Stimulated activated naive CD4-positive, alpha-beta T cell (primary cell): ENCODE measurements around the gene PDIA6.
A peak's percentile ranks its signal among the peaks of the same experiment; 100 is the strongest.
"Not testable (repeated sequence)": the region's sequence is repeated elsewhere in the genome, so short reads cannot be mapped to it uniquely, and the experiment has no call there.

Experiments
- DNase-seq, 6 experiments: peaks; one replicate each; lab custom pipeline; 2025; lab: John Stamatoyannopoulos, UW

PDIA6 gene

DNA sequence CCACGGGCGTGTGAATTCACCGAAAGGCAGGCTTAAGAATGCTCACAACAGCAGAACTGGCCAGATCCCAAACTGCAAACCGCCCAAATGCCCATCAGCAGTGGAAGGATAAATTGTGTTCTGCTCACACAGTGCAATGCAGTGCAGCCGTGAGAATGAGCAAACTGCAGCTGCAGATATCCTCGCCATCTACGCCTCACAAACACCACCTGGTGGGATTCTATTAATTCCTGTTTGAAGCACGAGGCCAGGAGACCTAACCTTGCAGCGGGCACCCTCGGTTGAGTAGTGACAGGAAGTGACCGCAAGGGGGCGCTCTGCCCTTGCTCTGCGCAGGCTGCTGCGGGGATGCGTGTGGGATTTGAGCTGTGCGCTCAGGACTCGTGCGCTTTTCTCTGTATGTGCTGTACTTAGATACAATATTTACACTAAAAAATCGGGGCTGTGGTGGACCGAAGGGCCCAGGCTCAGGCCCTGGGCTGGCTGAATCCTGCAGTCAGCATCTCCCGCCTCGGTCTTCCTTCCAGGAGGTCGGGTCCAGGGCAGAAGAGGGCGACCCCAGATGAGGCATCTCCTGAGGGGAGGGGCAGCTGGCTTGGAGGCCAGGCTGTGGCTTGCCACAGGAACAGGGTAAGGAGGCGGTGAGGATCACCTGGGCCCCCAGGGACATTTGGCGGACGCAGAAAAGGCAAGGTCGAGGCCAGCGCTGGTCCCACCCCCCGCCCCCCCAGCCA is 19.8 kb upstream of the PDIA6 start:
- DNase-seq: peak; percentile 60 to 83 (median 70)

DNA sequence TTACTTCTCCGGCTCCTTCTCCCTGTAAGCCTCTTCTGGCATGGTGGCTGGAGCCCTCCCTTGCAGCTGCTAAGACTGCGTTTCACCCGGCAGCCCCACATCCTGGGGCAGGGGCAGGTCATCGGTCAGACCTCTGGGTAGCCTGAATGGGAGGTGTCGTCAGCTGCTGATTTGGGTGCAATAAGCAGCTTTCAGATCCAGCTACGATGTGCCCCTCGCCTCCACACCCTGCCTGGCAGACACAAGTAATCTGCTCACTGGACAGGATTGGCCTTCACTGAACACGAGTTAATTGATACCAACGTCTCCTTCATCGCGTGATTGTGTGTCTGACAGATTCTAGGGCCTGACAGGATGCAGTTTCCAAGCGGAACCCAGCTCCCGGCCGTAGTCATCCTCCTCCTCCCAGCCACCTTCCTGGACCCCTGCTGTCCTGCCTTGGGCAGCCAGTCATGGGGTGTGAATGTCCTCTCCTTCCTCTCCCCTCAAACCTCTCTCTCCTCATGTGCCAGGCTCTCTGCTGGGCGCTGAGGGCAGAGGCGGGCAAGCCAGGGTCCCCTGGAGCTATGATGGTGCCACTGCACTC is 18.9 kb upstream of the PDIA6 start:
- no peak for DNase-seq

DNA sequence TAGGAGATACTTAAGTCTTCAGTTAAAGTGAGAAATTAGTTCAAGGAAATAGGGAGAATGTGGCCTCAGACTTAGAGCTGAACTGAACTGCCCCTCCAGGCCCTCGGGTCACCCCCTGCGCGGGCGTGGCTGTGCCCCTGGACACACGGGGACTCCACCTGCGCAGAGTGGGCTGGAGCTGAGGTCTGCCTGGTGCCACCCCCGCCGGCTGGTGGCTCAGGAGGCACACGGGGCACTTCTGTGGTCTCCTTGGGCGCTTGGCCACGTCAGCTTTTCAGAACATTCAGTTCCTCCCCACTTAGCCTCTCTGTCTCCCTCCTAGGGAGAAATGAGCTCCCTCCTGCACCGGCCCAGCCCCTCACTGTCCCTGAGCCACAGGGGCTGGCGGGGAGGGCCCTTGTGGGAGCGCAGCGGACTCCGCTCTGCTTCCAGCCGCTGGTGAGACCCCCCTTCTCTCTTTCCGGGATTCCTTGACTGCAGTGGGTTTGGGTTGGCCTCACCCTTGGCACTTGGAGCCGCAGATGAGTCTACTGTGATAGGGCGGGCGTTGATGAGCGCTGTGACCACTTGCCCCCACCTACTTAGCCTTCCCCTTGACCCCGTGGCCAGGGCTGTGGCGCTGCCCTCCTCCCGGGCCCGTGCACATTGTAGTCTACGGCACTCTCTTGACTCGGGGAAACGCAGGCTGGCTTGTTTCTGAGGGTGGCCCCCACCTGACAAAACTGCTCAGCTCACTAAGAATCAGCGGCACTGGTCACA is 18.2 kb upstream of the PDIA6 start:
- no peak for DNase-seq

DNA sequence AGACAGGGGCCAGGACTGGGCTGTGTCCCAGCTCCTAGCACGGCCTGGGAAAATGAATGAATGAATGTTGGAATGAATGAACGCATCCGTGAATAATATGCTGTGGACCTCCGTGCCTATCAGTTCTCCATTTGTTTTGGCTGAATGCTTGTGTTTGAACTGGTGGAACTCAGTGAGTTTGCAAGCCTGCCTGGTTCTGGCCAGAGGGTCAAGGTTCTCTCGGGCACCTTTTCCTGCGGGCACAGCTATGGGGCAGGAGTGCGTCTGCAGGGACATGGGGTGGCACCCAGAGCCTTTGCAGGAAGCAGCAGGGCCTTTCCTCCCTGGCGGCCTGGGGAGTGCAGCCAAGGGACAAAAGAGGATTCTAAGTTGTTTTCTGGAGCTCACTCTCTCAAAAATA is 17.6 kb upstream of the PDIA6 start:
- no peak for DNase-seq

DNA sequence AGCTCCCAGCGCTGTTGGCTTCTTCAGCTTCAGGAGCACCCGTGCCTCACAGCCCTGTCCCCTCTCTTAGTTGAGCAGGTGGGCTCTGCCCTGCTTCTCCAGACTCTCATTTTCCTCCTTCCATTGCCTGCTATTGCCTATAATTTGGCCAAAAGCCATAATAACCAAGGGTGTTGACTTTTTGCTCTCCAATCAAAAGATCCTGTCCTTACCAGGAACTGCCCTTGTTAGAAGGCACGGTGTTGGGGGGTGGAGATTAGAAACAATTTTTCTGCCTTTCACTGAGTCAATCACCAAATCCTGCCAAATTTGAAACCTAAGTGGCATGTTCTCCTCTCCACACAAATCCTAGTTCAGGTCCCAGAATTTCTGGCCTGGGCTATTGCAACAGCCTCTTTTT is 16.7 kb upstream of the PDIA6 start:
- no peak for DNase-seq

DNA sequence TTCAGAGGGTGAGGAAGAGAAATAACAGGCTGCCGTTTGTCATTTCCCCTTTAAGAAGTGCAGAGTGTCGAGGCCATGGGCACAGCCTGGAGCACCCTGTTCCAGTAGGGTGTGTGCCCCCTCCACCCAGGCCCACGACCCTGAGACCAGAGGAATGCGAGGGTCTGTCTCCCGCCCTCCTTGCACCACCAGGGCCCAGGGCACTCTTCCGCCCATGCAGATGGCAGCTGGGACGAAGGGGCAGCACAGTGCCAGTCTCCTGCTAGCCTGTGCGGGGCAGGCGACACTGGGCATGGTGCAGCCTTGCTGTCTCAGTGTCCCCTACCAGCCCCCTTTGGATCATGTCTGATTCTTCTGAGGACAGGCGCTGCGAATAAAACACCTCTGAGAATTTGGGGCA is 15.8 kb upstream of the PDIA6 start:
- DNase-seq: no peak

DNA sequence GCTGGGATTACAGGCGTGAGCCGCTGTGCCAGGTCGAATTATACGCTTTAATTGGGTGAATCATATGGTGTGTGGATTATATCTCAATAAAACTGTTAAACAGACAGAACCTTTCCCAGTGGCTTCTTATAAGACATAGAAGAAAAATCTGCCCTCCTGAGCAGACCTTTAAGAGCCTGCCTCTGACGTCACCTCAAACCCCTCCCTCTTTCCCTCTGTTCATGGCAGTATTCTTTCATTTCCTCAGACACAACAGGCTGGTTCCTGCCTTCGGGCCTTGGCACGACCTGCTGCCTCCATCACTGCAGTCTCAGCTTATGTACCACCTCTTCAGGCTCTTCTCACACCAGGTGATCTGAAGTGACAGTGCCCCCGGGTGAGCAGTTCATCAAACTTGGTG is 14.0 kb upstream of the PDIA6 start:
- DNase-seq: no peak

DNA sequence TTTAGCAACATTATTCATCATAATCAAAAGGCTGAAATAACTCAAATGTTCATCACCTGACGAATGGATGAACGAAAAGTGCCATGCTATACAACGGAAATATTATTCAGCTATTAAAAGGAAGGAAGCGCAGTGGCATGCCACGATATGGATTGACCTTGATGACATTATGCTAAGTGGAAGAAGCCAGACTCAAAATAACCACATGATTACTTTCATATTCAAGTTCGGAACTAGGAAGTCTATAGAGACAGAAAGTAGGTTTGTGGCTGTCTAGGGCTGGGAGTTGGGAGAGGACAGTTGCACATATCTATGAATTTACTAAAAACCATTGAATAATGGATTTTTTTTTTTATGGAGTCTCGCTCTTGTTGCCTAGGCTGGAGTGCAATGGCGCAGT is 13.4 kb upstream of the PDIA6 start:
- DNase-seq: no peak

DNA sequence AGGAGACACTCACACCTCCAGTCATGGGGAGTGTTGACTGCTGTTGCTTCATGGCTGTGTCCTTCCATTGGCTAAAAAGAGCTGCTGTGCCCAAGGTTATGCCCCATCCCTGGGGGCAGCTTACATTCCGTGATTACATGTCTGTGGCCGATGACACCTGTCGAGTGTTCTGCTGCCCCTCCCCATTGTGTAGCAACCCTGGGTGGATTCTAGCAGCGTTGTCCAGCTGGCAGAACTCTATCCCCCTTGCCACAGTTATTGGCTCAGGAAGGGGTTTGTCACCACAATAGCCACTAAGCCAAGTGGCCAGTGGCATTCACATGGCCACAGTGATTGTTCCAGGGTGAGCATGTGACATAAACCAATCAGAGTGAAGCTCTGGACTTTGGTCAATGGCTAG is 11.6 kb upstream of the PDIA6 start:
- DNase-seq: no peak

DNA sequence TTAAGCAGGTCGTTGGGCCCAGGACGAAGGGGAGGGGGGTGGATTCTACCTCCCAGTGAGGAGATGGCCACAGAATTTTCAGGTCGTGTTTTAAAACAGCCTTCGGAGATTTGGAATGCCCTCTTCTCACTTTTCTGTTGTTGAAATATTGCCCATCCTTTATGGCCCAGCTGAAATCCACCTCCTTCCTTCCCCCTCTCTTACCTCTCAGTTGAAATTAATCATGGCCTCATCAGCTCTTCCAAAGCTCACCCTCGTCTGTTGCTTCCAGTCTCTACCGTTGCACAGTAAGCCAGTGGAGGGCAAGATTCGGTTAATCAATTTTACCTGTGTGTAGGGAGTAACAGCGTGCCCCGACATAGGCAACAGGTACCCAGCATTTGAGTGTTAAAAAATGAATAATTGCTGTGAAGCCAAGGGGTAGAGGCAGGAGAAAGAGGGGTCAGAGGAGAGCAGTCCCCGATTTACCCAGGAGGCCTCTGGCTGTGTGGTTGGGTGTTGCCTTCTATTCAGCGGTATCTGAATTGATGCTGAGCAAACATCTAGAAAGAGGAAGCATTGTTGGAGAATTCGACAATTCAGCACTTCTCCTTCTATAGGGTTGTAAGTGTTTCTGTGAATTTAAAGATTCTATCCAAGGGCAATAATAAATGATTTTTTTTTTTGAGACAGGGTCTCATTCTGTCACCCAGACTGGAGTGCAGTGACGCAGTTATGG is 8.6 kb upstream of the PDIA6 start:
- DNase-seq: no peak

DNA sequence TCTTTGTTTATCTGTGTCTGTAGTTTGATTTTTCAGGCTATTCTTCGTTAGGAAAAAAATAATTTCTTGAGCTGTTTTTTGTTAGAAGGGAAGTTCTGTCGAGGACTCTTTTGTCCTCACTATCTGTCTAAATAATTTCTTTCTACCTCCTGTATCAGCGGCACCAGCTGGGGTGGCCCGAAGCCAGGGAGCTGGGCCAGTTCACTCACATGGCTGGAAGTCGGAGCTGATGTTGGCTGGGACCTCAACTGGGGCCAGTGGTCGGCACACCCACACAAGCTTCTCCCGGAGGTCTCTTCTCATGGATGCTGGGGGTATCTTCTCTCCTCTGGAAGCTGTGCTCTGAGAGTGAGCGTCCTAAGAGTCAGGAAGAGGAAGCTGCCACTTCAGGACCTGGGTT is 8.0 kb upstream of the PDIA6 start:
- no peak for DNase-seq

DNA sequence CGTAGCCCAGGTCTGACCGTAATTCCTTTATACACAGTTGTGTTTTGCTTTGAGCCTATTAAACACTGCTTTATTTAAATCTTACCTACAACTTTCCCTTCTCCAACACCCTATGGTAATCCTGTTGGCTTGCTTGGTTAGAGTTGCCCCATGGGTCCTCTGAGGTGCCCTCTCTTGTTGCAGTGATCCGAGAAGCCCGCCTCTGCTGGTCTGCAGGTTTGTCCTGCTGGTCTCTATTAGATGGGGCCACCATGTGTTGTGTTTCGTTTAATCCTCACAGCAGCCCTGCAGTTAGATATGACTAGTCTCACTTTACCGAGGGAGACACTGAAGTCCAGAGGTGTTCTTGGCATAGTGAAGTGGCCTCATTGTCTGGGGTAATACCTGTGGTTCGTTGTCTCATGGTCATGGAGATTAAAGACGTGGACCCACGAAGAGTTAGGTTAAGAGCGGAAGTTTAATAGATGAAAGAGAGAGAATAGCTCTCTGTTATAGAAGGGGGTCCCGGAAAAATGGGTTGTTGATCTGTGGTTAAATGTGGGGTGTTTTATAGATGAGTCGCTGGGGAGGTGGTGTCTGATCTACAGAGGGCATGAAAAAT is 7.2 kb upstream of the PDIA6 start:
- DNase-seq: no peak

DNA sequence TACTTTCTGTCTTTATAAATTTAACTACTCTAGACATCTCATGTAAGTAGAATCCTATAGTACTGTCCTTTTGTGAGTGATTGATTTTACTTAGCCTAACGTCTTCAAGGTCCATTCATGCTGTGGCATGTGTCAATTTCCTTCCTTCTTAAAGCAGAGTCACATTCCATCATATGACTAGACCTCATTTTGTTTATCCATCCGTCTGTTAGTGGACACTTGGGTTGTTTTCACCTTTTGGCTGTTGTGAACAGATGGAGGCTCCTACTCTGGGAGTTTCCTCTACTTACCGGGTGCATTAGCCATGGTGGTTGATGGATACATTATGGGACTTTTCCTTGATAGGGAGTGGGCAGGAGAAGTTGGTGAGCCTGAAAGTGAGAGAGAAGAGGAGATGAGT is 6.4 kb upstream of the PDIA6 start:
- no peak for DNase-seq

DNA sequence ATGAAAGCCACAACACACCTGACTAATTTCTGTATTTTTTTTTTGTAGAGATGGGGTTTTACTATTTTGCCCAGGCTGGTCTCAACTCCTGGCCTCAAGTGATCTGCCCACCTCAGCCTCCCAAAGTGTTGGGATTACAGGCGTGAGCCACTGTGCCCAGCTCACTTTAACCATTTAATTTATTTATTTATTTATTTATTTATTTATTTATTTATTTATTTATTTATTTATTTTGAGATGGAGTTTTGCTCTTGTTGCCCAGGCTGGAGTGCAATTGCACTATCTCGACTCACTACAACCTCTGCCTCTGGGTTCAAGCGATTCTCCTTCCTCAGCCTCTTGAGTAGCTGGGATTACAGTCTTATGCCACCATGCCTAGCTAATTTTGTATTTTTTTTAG is 5.7 kb upstream of the PDIA6 start:
- not testable (repeated sequence) for DNase-seq

DNA sequence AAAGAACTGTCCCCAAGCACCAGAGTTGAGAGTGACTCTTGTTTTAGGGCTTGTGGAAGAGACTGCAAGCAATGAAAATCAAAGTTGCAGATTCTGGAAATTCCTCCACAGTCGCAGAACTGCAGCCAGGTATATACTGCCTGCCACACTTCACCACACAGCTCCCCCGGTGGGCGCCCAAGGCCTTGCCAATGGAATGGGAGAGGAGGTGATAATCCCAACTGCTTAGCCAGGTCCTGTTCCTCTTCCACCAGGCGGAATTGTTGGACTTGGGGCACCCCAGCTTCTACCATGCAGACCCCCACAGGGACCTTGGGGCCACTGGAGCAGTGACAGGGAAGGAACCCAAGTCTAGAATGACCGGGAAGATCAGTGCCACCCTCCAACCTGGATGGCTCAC is 4.8 kb upstream of the PDIA6 start:
- DNase-seq: peak in 1 of 6 experiments; percentile 5

DNA sequence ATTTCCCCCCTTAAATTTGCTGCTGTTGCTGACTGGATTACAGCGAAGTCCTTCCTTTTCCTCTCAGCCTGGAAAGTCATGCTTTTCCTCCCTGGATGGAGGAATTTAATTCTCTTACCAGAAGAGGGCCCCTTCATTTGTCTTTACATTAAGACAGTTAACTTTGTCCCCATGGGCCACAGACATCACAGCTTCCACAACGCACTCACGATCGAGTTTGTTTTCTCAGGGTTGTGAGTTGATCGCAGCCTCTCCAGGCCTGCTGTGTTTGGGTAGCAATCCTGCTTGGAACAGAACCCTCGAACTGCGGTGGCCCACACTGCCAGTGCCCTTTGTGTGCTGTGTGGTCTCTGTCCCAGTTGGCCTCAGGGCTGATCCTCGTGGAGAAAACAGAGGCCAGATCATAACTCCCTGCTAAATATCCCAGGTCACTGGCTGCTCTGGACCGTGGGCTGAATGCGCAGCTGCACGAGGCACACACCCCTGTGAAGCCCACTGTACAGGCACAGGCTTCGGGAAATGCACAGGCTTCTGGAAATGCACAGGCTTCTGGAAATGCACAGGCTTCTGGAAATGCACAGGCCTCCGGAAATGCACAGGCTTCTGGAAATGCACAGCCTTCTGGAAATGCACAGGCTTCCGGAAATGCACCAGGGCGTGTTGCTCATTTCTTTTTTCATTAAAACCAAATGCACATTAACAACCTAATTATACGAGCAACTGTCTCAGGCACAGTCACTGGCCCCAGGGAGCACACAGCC is 2.2 kb upstream of the PDIA6 start:
- DNase-seq: no peak

DNA sequence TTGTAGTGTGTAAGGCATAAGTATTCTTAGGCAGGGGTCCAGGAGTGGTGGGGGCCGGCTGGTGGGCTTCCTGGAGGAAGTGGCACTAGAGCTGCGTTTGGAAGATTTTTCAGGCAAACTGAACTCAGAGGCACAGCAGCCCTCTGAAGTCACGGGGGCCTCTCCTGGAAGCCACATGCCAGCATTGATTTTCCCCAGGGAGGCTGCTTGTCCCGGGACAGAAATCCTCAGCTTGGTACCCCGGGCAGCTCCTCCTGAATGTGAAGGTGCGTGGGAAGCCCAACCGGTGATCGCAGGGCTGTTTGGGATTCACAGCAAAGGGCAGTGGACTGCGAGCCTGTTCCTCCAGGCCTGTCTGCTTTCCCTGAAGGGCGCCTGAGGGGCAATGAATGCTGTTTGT is 1.6 kb upstream of the PDIA6 start:
- no peak for DNase-seq

DNA sequence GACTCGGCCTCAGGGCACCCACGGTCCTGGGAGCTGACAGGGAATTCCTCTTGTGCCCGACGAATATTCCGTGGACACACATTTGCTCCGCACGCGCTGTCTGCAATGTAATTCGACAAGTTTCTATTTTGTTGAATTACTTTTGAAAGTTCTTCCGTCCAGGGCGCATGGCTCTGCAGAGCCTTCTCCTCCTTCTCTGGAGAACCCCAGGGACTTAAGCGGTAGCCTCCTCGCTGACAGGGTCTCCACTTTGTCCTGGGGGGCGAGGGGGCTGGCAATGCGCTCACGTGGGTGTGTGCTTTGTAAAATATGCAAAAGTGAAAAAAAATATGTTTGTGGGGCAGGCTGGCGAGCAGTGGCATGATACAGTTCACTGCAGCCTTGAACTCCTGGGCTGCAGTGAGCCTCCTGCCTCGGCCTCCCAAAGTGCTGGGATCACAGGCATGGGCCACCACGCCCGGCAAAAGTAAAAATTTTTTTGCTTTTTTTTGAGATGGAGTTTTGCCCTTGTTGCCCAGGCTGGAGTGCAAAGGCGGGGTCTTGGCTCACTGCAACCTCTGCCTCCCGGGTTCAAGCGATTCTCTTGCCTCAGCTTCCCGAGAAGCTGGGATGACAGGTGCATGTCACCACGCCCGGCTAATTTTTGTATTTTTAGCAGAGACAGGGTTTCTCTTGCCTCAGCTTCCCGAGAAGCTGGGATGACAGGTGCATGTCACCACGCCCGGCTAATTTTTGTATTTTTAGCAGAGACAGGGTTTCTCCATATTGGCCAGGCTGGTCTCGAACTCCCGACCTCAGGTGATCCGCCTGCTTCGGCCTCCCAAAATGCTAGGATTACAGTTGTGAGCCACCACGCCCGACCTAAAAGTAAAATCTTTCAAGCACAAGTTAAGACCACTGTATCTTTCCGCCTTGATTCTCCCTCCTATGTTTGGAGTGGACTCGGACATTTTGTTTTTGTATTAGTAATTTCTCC is 866 bp upstream of the PDIA6 start:
- DNase-seq: peak in 4 of 6 experiments; percentile 16 to 57 (median 32)

DNA sequence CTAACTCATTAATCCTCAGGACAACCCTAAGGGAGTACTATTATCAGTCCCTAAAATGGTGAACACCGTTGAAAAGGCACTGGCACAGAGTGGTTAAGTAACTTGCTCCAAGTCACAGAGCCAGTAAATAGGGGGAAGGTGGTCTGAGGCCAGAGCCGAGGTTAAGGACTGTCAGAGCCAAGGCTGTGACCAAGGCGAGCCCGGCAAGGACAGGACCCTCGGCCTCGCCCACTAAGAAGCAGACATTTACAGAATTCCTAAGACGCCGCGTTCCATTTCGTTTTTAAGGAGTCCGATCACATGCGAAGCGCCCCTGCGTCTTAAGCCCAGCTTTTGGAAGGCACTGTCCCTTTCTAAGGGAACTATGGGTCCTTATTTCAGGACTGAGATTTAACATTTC is 1.1 kb downstream of the PDIA6 start:
- no peak for DNase-seq
